K562 (cell line): Measurements from ENCODE around the gene RREB1. TPM values are rescaled to one million over a fixed set of nuclear protein-coding genes. Genes with fewer than 3 reads are reported as not detected.

ENCODE experiments used
- CEBPB ChIP-seq: fragments of 450-650 bp; IDR thresholded peaks from 2 replicates; pipeline ENCODE4 v1.6.1; 2016; ENCODE audit warnings: missing genetic modification characterization, missing compliant biosample characterization
- CHD4 ChIP-seq: fragments of 200-600 bp; sonication (generic); IDR thresholded peaks from 3 replicates; pipeline ENCODE4 v1.6.1; 2012; ENCODE audit warnings: low read depth, mild to moderate bottlenecking, mixed read lengths, low read length, inconsistent platforms; ENCODE audit not compliant: insufficient read depth, insufficient replicate concordance, poor library complexity, severe bottlenecking
- DNMT1 ChIP-seq: fragments of 450-650 bp; IDR thresholded peaks from 2 replicates; pipeline ENCODE4 v1.6.1; 2016; ENCODE audit warnings: antibody characterized with exemption, mild to moderate bottlenecking
- ETS2 ChIP-seq: IDR thresholded peaks from 2 replicates; pipeline ENCODE4 v1.6.1; 2016; ENCODE audit warnings: borderline replicate concordance, missing genetic modification characterization, mild to moderate bottlenecking, moderate library complexity, missing compliant biosample characterization; ENCODE audit not compliant: poor library complexity, severe bottlenecking
- ETV6 ChIP-seq, 3 experiments: fragments of 150-350 bp in 1 of 3; sonication (generic) in 1 of 3; formaldehyde crosslinking in 1 of 3; IDR thresholded peaks; 2 replicates each; pipeline versions ENCODE4 v1.6.1 to v1.8.0; 2014 to 2022; ENCODE audit warnings: borderline replicate concordance in 2 of 3, low read depth in 2 of 3, antibody characterized with exemption in 1 of 3, low read length in 1 of 3, mild to moderate bottlenecking in 1 of 3, missing genetic modification reagents in 1 of 3
- HEY1 ChIP-seq: fragments of 250-450 bp; sonication (Bioruptor Pico); IDR thresholded peaks from 2 replicates; pipeline ENCODE4 v1.5.0; 2020; ENCODE audit warnings: mild to moderate bottlenecking, moderate library complexity, borderline replicate concordance
- HNRNPL ChIP-seq: fragments of 200-400 bp; formaldehyde crosslinking; IDR thresholded peaks from 2 replicates; pipeline ENCODE4 v1.6.1; 2017; ENCODE audit warnings: low read depth, mild to moderate bottlenecking, low read length
- OTX1 ChIP-seq: fragments of 450-650 bp; formaldehyde crosslinking; IDR thresholded peaks from 2 replicates; pipeline ENCODE4 v1.4.0; 2022; ENCODE audit warnings: mild to moderate bottlenecking
- POLR2AphosphoS2 ChIP-seq: IDR thresholded peaks from 2 replicates; pipeline ENCODE4 v1.6.1; 2012; ENCODE audit warnings: low read length, improper control_type of control experiment
- SNIP1 ChIP-seq: fragments of 450-650 bp; IDR thresholded peaks from 2 replicates; pipeline ENCODE4 v1.7.1; 2017; ENCODE audit warnings: low read depth, mild to moderate bottlenecking
- STAG1 ChIP-seq: sonication (generic); formaldehyde crosslinking; IDR thresholded peaks from 2 replicates; pipeline ENCODE4 v1.5.0; 2020; ENCODE audit warnings: missing genetic modification reagents, borderline replicate concordance
- ZNF224 ChIP-seq: sonication (generic); formaldehyde crosslinking; IDR thresholded peaks from 2 replicates; pipeline ENCODE4 v1.8.0; 2022; ENCODE audit warnings: mild to moderate bottlenecking, missing genetic modification reagents
- ZNF57 ChIP-seq: fragments of 450-650 bp; formaldehyde crosslinking; IDR thresholded peaks from 2 replicates; pipeline ENCODE4 v1.4.0; 2020; ENCODE audit warnings: mild to moderate bottlenecking, moderate library complexity
- ZNF583 ChIP-seq: fragments of 250-450 bp; sonication (Bioruptor Pico); IDR thresholded peaks from 2 replicates; pipeline ENCODE4 v1.4.0; 2020
- ZNF584 ChIP-seq: fragments of 200-800 bp; sonication (Bioruptor generic); IDR thresholded peaks from 2 replicates; pipeline ENCODE4 v1.6.1; 2016; ENCODE audit warnings: low read depth, mild to moderate bottlenecking, missing genetic modification characterization, missing compliant biosample characterization
- polyA plus RNA-seq, 8 experiments: library from polyadenylated mRNA; depleted of rRNA in 4 of 8; stranded (reverse) in 5 of 8; unstranded in 3 of 8; fragments of >200 nt; fragmentation: Nextera tagmentation in 2 of 8; fragmentation: Illumina TruSeq in 1 of 8; extraction: Ambion mirVana in 2 of 8; extraction: Trizol in 1 of 8; gene quantifications; 2 replicates each; pipeline versions ENCODE4 v1.2.1 to v1.2.3, GENCODE V29; 2011 to 2014; ENCODE audit warnings: inconsistent platforms in 1 of 8, missing spikeins in 1 of 8
- total RNA-seq, 7 experiments: library from RNA; depleted of rRNA in 6 of 7; stranded (reverse); fragments of >200 nt in 6 of 7; fragmentation: Illumina TruSeq in 2 of 7; extraction: Trizol in 2 of 7; gene quantifications; 2 replicates each; pipeline versions ENCODE4 v1.2.1 to v1.2.3, GENCODE V29; 2011 to 2021; ENCODE audit warnings: low replicate concordance in 1 of 7
- TF ChIP-seq, protein P1 (sequence below): sonication (generic); formaldehyde crosslinking; IDR thresholded peaks from 2 replicates; pipeline ENCODE4 v1.4.0; 2020; ENCODE audit warnings: mild to moderate bottlenecking, missing genetic modification reagents
- TF ChIP-seq, protein P2 (sequence below): fragments of 450-650 bp; IDR thresholded peaks from one replicate; pipeline ENCODE4 v1.6.1; 2018; ENCODE audit warnings: mild to moderate bottlenecking, moderate library complexity; ENCODE audit not compliant: partially characterized antibody
- TF ChIP-seq, protein P3 (sequence below): sonication (generic); formaldehyde crosslinking; IDR thresholded peaks from 2 replicates; pipeline ENCODE4 v1.8.1; 2023; ENCODE audit warnings: missing genetic modification reagents, mild to moderate bottlenecking, borderline replicate concordance
- TF ChIP-seq, protein P4 (sequence below): fragments of 450-650 bp; IDR thresholded peaks from 2 replicates; pipeline ENCODE4 v1.6.1; 2017; ENCODE audit warnings: mild to moderate bottlenecking, moderate library complexity

The RREB1 gene
- total and polyA plus RNA-seq, 9 of the 15 experiments (the other 6 are each of a cell fraction or from before 2014, with no cell fraction given): 3.3 to 64.2 (median 19.3) TPM

DNA sequence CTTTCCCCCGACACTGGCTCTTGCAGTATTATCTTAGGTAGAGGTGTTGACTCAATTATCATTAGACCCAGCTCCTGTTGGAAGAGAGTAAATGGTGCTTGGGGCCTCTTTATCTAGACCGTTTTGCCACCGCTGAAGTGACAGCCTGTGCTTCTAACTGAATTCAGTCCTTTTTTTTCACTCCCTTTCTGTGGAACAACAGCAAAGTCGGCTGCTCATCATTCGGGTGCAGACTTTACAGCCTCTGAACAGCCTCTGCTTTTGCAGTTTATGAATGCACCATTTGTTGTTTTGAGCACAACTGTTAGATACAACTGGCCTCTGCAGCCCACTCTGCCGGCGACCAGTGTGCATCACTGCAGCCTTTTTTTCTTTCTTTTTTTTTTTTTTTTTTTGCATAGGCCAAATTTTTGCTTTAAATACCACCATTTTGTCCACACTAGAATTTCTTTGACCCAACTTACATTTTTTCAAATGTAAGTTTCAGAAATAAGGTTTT, 35.8 kb downstream of the RREB1 start (continued):
- TF ChIP-seq, protein P1, sequence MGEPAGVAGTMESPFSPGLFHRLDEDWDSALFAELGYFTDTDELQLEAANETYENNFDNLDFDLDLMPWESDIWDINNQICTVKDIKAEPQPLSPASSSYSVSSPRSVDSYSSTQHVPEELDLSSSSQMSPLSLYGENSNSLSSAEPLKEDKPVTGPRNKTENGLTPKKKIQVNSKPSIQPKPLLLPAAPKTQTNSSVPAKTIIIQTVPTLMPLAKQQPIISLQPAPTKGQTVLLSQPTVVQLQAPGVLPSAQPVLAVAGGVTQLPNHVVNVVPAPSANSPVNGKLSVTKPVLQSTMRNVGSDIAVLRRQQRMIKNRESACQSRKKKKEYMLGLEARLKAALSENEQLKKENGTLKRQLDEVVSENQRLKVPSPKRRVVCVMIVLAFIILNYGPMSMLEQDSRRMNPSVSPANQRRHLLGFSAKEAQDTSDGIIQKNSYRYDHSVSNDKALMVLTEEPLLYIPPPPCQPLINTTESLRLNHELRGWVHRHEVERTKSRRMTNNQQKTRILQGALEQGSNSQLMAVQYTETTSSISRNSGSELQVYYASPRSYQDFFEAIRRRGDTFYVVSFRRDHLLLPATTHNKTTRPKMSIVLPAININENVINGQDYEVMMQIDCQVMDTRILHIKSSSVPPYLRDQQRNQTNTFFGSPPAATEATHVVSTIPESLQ: no peak
- TF ChIP-seq SNIP1: no peak
- TF ChIP-seq CEBPB (tag): no peak
- TF ChIP-seq STAG1: no peak
- TF ChIP-seq, protein P2, sequence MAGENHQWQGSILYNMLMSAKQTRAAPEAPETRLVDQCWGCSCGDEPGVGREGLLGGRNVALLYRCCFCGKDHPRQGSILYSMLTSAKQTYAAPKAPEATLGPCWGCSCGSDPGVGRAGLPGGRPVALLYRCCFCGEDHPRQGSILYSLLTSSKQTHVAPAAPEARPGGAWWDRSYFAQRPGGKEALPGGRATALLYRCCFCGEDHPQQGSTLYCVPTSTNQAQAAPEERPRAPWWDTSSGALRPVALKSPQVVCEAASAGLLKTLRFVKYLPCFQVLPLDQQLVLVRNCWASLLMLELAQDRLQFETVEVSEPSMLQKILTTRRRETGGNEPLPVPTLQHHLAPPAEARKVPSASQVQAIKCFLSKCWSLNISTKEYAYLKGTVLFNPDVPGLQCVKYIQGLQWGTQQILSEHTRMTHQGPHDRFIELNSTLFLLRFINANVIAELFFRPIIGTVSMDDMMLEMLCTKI: no peak
- TF ChIP-seq, protein P3, sequence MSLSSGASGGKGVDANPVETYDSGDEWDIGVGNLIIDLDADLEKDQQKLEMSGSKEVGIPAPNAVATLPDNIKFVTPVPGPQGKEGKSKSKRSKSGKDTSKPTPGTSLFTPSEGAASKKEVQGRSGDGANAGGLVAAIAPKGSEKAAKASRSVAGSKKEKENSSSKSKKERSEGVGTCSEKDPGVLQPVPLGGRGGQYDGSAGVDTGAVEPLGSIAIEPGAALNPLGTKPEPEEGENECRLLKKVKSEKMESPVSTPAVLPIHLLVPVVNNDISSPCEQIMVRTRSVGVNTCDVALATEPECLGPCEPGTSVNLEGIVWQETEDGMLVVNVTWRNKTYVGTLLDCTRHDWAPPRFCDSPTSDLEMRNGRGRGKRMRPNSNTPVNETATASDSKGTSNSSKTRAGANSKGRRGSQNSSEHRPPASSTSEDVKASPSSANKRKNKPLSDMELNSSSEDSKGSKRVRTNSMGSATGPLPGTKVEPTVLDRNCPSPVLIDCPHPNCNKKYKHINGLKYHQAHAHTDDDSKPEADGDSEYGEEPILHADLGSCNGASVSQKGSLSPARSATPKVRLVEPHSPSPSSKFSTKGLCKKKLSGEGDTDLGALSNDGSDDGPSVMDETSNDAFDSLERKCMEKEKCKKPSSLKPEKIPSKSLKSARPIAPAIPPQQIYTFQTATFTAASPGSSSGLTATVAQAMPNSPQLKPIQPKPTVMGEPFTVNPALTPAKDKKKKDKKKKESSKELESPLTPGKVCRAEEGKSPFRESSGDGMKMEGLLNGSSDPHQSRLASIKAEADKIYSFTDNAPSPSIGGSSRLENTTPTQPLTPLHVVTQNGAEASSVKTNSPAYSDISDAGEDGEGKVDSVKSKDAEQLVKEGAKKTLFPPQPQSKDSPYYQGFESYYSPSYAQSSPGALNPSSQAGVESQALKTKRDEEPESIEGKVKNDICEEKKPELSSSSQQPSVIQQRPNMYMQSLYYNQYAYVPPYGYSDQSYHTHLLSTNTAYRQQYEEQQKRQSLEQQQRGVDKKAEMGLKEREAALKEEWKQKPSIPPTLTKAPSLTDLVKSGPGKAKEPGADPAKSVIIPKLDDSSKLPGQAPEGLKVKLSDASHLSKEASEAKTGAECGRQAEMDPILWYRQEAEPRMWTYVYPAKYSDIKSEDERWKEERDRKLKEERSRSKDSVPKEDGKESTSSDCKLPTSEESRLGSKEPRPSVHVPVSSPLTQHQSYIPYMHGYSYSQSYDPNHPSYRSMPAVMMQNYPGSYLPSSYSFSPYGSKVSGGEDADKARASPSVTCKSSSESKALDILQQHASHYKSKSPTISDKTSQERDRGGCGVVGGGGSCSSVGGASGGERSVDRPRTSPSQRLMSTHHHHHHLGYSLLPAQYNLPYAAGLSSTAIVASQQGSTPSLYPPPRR: no peak
- TF ChIP-seq DNMT1: no peak
- TF ChIP-seq, protein P4, sequence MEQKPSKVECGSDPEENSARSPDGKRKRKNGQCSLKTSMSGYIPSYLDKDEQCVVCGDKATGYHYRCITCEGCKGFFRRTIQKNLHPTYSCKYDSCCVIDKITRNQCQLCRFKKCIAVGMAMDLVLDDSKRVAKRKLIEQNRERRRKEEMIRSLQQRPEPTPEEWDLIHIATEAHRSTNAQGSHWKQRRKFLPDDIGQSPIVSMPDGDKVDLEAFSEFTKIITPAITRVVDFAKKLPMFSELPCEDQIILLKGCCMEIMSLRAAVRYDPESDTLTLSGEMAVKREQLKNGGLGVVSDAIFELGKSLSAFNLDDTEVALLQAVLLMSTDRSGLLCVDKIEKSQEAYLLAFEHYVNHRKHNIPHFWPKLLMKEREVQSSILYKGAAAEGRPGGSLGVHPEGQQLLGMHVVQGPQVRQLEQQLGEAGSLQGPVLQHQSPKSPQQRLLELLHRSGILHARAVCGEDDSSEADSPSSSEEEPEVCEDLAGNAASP: no peak
- TF ChIP-seq HNRNPL: no peak
- TF ChIP-seq ZNF224 (CRISPR knock-in tag): no peak
- no peak for TF ChIP-seq ZNF57 (CRISPR knock-in tag)
- TF ChIP-seq OTX1 (CRISPR knock-in tag): no peak
- no peak for TF ChIP-seq ZNF584 (CRISPR knock-in tag)
- no peak for TF ChIP-seq ZNF583 (CRISPR knock-in tag)
- no peak for TF ChIP-seq POLR2AphosphoS2
- no peak for TF ChIP-seq HEY1 (CRISPR knock-in tag)
- no peak for TF ChIP-seq CHD4
- no peak for TF ChIP-seq ETV6 (IDR thresholded peaks at IDR 0.05; ENCODE audit: borderline replicate concordance in 1 of 2, low read depth in 2 of 2, low read length in 1 of 2)
- no peak for TF ChIP-seq ETV6 (CRISPR knock-in tag; IDR thresholded peaks at IDR 0.05; ENCODE audit: borderline replicate concordance)
- no peak for TF ChIP-seq ETS2 (tag)
